Stromal cell of bone marrow (primary cell): ENCODE results near the gene S100A9.

ENCODE experiments used
- DNase-seq: peaks from one replicate; pipeline ENCODE4 v3.0.0-alpha.2; 2012; ENCODE audit warnings: low read depth

S100A9 gene

GRCh38 chr1:153361480-153362109 is 3.9 kb downstream of the S100A9 start:
- DNase-seq: no peak

DNA sequence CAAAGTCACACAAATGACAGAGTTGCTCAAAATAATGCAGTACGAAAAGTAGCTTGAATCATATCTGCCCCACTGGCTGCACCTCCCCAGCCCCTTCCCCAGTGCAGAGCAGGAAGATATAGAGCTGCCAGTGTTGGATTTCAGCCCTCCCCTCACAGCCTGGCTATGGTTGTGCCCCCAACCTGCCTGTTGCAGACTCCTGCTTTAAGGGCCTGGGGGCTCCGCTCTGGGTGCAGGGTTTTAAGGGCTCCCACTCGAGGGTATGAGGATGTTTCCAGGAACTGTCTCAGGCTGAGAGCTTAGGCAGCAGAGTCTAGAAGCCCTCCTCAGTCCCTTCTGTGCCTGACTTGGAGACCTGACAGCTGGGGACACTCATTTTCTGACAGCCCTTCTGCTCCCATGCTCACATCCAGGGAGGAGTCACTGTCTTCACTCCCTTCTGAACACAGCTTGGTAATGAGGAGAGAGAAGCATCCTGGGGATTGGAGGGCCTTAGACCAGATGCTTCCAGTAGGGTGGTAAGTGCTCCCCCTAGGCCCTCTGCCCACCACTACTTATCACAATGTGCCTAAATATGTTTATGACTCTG is 4.6 kb downstream of the S100A9 start:
- DNase-seq: no peak

DNA sequence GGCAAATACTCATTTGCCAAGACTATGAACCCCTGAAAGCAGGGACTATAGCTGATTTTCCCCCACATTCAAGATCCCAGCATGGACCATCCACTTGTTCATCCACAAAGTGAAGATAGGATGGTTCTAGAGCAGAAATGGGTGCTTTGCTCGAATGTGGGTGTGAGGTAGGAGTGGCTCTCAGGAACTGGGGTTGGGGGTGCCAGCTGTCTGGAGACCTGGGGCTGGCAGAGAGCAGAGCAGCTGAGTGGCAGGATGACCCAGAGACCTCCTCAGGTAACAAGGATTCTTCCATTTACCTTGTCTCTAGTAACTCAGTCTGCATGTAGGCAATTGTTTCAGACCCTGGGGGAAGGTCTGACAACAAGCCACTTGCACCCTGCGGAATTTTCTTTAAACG is 6.0 kb downstream of the S100A9 start:
- no peak for DNase-seq

DNA sequence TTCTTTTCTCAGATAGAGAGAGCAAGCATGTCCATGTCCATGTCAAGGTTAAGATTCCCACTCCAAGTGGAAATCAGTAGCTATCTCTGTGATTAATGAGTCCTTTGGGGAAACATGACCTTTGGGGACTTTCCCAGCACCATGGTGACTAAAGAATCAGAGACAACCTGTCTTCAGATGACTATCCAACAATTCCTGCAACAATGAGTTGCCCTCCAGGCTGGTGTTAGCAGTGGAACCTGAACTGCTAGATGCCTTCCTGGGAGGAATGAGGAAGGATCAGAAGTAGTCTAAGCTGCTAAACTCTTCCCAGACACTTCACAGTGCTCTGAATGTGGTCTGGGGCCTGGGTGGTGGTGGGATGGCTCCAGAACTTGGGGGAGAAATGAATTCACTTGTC is 6.5 kb downstream of the S100A9 start:
- no peak for DNase-seq

DNA sequence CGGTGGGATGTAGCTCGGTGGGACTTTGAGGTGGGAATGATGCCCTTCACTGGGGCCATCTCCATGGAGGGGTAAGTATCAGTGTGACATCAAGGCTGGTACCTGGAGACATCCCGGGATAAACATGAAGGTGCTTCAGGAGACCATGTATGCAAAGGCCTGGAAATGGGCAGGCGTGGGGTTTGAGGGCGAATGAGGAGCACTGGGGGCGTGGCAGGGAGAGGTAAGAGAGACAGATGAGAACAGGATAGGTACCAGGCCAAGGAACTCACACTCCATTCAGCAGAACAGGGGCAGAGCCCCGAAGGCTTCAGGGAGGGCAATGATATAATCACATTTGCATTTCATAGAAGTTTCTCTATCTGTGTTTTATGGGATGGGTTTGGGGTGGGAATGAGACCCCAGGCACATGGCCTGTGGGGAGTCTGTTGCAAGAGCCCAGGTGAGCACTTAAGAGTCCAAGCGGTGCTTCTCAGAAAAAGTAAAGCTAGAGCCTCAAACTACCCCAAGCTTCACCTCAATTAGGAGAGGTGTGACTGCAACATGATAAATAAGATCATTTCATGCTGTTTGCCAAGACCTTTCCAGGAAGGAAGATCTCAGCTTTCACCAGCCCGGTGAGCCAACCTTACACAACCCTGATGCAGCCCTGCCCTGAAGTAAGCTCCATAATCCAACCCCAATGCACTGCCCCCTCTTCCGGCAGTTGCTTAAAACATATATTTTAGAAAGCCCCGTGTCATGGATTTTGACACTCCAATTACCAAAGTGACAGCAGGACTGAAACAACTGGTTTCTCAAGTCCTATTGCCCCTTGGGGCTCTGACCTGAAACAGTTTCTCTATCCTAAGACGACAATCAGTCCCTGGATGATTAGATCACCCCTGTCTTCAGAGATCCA is 7.4 kb downstream of the S100A9 start:
- no peak for DNase-seq

DNA sequence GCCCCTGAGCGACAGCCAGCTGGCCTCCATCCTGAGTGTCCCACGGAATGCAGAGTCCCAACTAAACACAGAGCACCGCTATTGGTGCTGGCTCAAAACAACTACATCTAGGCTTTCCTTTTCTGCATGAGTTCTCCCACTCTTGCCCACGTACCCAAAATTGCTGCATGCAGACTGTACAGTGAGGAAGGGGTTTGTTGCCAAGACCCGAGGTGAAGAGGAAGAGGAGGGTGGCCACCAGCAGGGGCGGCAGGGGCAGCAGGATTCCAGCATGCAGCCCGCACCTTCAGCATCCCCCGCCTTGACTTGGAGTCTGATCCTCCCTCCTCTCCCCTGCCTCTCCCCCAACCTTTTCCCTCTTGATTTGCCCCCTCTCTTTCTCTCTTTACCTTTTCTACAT is 8.0 kb downstream of the S100A9 start:
- DNase-seq: no peak

GRCh38 chr1:153366261-153366660 is 8.6 kb downstream of the S100A9 start:
- DNase-seq: no peak

DNA sequence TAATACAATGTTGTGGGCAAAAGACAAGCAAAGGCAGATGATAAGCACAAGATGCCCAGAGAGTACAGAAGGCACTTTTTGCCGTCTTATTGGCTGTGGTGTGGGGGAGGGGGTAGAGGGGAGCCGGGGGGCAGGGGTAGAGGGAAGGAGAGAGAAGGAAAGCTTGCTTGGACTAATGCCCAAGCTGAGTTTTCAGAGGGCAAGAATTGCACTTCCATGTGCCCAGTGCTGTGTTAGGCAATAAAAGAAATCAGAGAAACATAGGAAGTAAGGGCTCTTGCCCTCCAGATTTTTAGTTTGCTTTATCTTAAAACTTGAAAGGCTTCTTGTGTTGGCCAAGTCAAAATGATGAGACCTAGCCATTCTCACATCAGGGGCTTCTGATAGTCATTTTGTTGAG is 9.4 kb downstream of the S100A9 start:
- DNase-seq: no peak

GRCh38 chr1:153368495-153368894 is 10.8 kb downstream of the S100A9 start:
- DNase-seq: no peak

- no peak for DNase-seq
These were observed 12.5 kb downstream of the S100A9 start for GRCh38 chr1:153370146-153370545.

- DNase-seq: no peak
These were observed 13.6 kb downstream of the S100A9 start for GRCh38 chr1:153371231-153371630.

DNA sequence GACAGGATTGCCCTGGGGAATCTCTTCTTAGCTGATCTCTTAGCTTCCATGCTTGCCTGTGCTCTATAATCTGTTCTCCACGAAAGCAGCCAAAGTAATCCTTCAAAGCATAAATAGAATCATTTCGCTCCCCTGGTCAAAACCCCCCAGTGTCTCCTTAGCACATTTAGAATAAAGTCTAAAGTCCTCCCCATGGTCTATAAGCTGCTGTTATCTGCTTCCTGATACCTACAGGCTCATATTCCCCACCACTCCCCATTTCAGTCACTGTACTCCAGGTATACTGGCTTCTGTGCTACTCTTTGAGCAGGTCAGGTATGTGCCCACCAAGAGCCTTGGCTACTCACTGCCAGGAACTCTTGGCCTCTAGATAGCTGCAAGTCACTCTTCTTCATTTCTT is 14.9 kb downstream of the S100A9 start:
- DNase-seq: no peak

GRCh38 chr1:153374071-153374470 is 16.4 kb downstream of the S100A9 start:
- DNase-seq: no peak

GRCh38 chr1:153375511-153375910 is 17.9 kb downstream of the S100A9 start, which contains the start of gene S100A12:
Gene S100A12, minus strand, starts transcription at chr1:153375621. Its CDS starts 1,029 bp downstream, at chr1:153374592.
- DNase-seq: peak; percentile 16

DNA sequence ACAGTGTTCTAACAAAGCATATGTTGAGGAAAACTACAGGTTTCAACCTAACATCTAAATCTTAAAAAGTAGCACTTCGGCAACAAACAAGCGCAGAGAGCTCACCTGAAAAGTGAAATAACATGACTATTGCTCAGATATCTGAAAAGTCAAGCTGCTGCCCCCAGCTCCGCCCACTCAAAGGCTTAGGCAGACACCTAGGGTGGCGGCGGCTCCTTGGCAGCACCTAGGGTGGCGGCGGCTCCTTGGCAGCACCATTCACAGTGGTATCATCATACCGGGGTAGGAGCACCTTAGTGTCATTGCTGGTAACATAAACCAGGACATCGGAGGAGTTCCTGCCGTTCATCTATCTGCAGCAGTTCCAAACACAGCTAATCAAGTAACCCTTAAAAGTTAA is 21.9 kb downstream of the S100A9 start:
- DNase-seq: no peak

- no peak for DNase-seq
These were observed 23.1 kb downstream of the S100A9 start for GRCh38 chr1:153380711-153381110.

DNA sequence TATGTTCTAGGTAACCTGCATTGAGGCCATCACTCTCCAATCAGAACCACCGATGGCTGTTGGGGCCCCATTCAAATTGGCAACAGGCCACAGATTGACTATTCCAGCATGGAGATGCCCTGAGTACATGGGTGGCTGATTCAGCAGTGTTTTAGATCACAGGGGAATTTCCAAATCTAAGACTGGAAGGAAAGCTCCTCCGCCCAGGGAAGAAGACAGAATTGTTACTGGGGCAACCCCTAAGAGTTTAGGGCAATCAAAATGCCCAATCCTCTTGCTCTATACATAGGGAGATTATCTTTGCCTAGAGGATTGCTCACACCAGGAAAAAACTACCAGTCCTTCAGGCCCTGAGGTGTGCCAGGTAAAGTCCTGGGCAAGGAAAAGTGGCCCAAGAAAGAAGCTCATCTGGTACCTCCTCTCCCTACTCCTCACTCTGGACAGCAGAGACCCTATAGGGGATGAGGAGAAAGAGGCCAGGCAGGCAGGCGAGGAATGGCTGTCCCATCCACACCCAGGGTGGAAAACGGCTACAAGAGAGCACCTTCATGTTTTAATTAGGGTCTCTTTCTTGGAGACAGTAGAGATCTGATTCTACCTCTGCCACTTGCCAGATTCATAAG is 27.4 kb downstream of the S100A9 start:
- no peak for DNase-seq

- no peak for DNase-seq
These were observed 28.8 kb downstream of the S100A9 start for GRCh38 chr1:153386500-153386901.

- no peak for DNase-seq
These were observed 29.3 kb downstream of the S100A9 start for GRCh38 chr1:153387001-153387400.

GRCh38 chr1:153387785-153388184 is 30.1 kb downstream of the S100A9 start:
- DNase-seq: no peak

DNA sequence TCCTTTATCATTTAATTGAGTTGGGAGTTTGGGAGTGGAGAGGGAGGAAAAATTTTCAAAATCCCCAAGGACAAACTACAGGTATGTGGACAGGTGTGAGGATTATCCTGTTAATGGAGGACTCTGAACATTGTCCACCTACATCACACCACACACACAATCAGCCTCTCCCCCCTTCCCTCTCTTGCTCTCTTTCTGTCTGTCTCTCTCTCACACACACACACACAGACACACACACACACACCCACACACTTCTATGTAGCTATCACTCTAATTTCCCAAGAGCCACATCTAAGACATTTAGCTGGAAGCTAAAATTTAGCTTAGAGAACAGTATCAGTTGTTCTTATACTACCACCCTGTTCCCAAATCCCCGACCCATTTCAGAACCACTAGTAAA is 31.7 kb downstream of the S100A9 start:
- no peak for DNase-seq
